AG09309 (cell line): ENCODE results near the gene IDH3A.

Source experiments
- DNase-seq: peaks from one replicate; pipeline ENCODE4 v3.0.0-alpha.2; 2010; ENCODE audit warnings: low read depth
- H3K4me3 ChIP-seq: 2 replicates; pipeline ENCODE4 v1.5.1; 2011; ENCODE audit warnings: mild to moderate bottlenecking, low read depth, low read length, moderate library complexity; ENCODE audit not compliant: control insufficient read depth
- CTCF ChIP-seq: IDR thresholded peaks from 2 replicates; pipeline ENCODE4 v1.5.1; 2011; ENCODE audit warnings: mild to moderate bottlenecking, low read depth, low read length, inconsistent platforms; ENCODE audit not compliant: insufficient read depth, control insufficient read depth; ENCODE audit errors: missing control alignments

IDH3A gene

GRCh38 chr15:78154955-78155354, 5.8 kb downstream of the IDH3A start:
- TF ChIP-seq CTCF, result no peak
- no peak overlapping the region for H3K4me3 ChIP-seq
- DNase-seq, result no peak

- H3K4me3 ChIP-seq, result no peak overlapping the region
- DNase-seq, result no peak
- TF ChIP-seq CTCF, result no peak
Observed at GRCh38 chr15:78155355-78155939, 6.3 kb downstream of the IDH3A start.

- TF ChIP-seq CTCF, result no peak
- peak; percentile 7 for DNase-seq
- no peak overlapping the region for H3K4me3 ChIP-seq
Observed at GRCh38 chr15:78156653-78157052, 7.5 kb downstream of the IDH3A start.

- DNase-seq, result no peak
- no peak overlapping the region for H3K4me3 ChIP-seq
- no peak for TF ChIP-seq CTCF
Observed at GRCh38 chr15:78157203-78157602, 8.0 kb downstream of the IDH3A start.

GRCh38 chr15:78159395-78159794, 10.2 kb downstream of the IDH3A start:
- no peak for TF ChIP-seq CTCF
- no peak for DNase-seq
- no peak overlapping the region for H3K4me3 ChIP-seq

- DNase-seq, result no peak
- no peak for TF ChIP-seq CTCF
- H3K4me3 ChIP-seq, result no peak overlapping the region
Observed at GRCh38 chr15:78162038-78162437, 12.9 kb downstream of the IDH3A start.

- TF ChIP-seq CTCF, result no peak
- H3K4me3 ChIP-seq, result no peak overlapping the region
- no peak for DNase-seq
Observed at GRCh38 chr15:78164010-78164409, 14.8 kb downstream of the IDH3A start.
